RWPE2 (cell line): Measurements from ENCODE around the gene UBE2G2.
A peak's percentile ranks its signal among the peaks of the same experiment; 100 is the strongest.

Experiments used
- ATAC-seq: fragments of 200-7000 bp; cut with Tn5 transposase; 3 replicates; pipeline ENCODE4 v1.9.1; 2021; ENCODE audit warnings: low read depth
- DNase-seq: peaks from one replicate; pipeline ENCODE4 v3.0.0-alpha.2; 2020; ENCODE audit warnings: low spot score
- H3K27ac ChIP-seq: fragments of 450-650 bp; 2 replicates; pipeline ENCODE4 v1.5.1; 2017; ENCODE audit warnings: mild to moderate bottlenecking; ENCODE audit not compliant: poor library complexity, severe bottlenecking
- H3K27me3 ChIP-seq: fragments of 250-450 bp; sonication (Bioruptor Pico); 2 replicates; pipeline ENCODE4 v1.5.1; 2021; ENCODE audit warnings: mild to moderate bottlenecking, moderate library complexity; ENCODE audit not compliant: insufficient read depth, poor library complexity, severe bottlenecking
- H3K36me3 ChIP-seq: fragments of 250-450 bp; sonication (Bioruptor Pico); 2 replicates; pipeline ENCODE4 v1.5.1; 2020; ENCODE audit warnings: low read depth, mild to moderate bottlenecking, moderate library complexity
- H3K4me1 ChIP-seq: fragments of 250-450 bp; sonication (Bioruptor Pico); 2 replicates; pipeline ENCODE4 v1.5.1; 2021; ENCODE audit warnings: mild to moderate bottlenecking, moderate library complexity; ENCODE audit not compliant: insufficient read depth, poor library complexity, severe bottlenecking
- H3K4me3 ChIP-seq: fragments of 250-450 bp; sonication (Bioruptor Pico); 2 replicates; pipeline ENCODE4 v1.5.1; 2021; ENCODE audit warnings: mild to moderate bottlenecking, moderate library complexity; ENCODE audit not compliant: severe bottlenecking
- H3K9me3 ChIP-seq: fragments of 250-450 bp; sonication (Bioruptor Pico); 2 replicates; pipeline ENCODE4 v1.5.1; 2021; ENCODE audit warnings: mild to moderate bottlenecking, moderate library complexity; ENCODE audit not compliant: severe bottlenecking
- TF ChIP-seq, protein P1 (sequence below): fragments of 450-650 bp; IDR thresholded peaks from one replicate; pipeline ENCODE4 v1.5.1; 2017; ENCODE audit warnings: mild to moderate bottlenecking, moderate library complexity; ENCODE audit not compliant: poor library complexity, severe bottlenecking

UBE2G2 gene

DNA sequence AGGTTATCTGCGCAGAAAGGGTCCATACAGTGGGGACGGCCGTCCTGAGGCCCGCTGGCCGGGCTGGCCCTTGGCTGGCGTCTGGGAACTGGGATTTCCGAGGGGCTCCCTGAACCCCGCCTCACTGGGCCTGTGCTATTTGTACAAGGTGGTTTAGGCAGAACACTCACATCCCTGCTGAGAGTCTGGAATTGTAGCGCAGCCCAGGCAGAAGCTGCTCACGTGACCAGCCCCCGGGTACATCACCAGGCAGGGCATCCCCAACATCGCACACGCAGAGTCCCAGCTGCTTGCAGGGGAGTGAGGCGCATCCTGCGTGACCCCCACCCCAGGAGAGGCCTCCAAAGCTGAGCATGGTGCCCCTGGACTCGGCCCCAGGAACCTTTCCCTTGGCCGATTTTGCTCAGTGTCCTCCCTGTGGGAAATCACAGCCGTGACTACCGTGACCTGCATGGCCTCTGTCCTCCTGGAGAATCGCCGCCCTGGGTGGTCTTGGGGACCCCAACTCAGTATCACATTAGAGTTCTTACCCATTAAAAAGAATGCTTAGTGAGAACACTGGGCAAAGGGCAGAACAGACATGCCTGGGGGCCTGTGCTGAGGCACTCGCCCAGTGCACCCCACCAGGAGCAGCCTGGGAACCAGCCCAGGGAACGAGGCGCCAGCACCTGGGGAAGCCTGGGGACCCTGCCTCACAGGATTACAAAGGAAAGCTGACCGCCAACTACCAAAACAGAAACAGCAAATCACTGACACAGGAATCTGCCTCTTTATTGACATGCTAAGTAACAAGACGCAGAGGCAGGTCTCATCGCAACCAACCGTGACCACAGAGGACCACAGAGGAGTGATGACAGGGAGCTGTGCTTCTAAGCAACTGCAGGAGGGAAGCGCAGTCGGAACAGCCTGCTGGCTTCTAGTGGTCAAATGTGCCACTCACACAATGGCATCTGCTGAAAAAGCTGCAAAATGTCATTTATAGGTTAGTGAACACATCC, 33.5 kb downstream of the UBE2G2 start:
- Histone ChIP-seq H3K27me3 (no peaks in the 10 kb centered on the region), H3K9me3 (no peaks in the 10 kb centered on the region), H3K4me1 (peaks cover 13% of the 10 kb centered on the region), H3K27ac (no peak overlapping the region), H3K4me3 (no peak overlapping the region), H3K36me3 (peaks cover 35% of the 10 kb centered on the region)
- TF ChIP-seq, protein P1, sequence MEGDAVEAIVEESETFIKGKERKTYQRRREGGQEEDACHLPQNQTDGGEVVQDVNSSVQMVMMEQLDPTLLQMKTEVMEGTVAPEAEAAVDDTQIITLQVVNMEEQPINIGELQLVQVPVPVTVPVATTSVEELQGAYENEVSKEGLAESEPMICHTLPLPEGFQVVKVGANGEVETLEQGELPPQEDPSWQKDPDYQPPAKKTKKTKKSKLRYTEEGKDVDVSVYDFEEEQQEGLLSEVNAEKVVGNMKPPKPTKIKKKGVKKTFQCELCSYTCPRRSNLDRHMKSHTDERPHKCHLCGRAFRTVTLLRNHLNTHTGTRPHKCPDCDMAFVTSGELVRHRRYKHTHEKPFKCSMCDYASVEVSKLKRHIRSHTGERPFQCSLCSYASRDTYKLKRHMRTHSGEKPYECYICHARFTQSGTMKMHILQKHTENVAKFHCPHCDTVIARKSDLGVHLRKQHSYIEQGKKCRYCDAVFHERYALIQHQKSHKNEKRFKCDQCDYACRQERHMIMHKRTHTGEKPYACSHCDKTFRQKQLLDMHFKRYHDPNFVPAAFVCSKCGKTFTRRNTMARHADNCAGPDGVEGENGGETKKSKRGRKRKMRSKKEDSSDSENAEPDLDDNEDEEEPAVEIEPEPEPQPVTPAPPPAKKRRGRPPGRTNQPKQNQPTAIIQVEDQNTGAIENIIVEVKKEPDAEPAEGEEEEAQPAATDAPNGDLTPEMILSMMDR, result no peak
- DNase-seq (peak; percentile 52), ATAC-seq (no peak)

DNA sequence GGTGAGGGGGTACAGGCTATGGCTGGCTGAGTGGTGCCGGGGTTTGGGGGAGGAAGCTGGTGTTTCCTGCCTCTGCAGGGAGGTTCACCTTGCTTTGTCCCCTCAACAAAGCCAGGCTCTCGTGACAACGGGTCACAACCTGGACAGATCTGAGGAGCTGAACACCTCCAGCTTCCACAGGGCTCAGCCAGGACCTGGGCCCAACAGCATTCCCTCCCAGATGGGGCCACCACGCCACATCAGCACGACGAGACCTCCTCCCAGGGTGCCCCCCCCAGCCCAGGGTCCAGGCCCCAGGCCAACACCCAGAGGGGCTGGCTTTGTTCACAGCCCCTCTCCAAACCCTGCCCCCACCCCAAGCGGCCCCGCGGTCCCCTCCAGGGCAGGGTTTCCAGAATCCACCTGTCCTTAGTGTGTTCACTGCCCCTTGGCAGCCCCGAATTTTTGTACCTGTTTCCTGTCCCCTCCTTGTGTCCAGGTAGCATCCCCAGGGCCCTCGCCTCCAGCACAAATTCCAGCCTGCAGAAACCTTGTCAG, 34.7 kb downstream of the UBE2G2 start:
- Histone ChIP-seq H3K4me3 (no peak overlapping the region), H3K4me1 (peaks cover 13% of the 10 kb centered on the region), H3K36me3 (peaks cover 25% of the 10 kb centered on the region), H3K9me3 (no peaks in the 10 kb centered on the region), H3K27me3 (no peaks in the 10 kb centered on the region), H3K27ac (no peak overlapping the region)
- ATAC-seq (no peak), DNase-seq (peak; percentile 49)
- TF ChIP-seq, protein P1, result no peak

DNA sequence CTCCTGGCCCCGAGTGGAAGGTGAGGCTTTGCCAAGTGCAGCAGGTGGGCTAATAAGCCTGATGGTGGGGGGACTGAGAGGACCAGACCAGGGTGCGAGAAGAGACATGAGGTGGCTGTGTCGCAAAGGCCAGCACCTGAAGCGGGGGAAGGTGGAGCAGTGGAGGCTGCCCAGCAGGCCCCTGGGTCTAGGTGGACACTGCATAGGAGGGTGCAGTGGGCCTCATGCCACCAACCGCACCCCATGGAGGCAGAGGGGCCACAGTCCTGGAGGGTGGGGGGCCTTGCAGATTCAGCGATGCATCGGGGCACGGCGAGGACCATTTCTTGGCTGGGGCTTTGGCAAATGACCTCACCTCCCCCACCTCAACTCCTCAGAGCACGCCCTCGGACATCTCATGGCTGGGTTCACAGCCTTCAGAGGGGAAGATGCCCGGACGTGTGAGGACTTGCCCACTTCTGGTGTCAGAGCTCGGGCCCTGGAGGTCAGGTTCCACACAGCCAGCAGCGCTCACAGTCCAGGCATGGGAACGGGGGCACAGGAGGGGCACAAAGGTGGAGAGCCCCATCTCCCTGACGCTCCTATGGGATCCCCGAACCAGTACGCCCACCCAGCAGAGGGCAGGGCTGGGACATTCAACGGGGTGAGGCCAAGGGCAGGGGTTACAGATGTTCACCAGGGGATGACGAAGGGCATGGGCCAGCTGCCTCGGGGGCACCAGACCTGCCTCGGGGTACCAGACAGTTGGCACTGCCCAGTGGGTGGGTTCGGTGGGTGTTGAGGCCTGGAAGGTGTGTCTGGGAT, 35.4 kb downstream of the UBE2G2 start:
- Histone ChIP-seq H3K9me3 (no peaks in the 10 kb centered on the region), H3K27ac (no peak overlapping the region), H3K36me3 (peaks cover 18% of the 10 kb centered on the region), H3K27me3 (no peaks in the 10 kb centered on the region), H3K4me1 (peaks cover 13% of the 10 kb centered on the region), H3K4me3 (no peak overlapping the region)
- peak; percentile 35; the same call in 2 of the 3 replicates for ATAC-seq
- TF ChIP-seq, protein P1, result no peak
- DNase-seq, result peak; percentile 55

DNA sequence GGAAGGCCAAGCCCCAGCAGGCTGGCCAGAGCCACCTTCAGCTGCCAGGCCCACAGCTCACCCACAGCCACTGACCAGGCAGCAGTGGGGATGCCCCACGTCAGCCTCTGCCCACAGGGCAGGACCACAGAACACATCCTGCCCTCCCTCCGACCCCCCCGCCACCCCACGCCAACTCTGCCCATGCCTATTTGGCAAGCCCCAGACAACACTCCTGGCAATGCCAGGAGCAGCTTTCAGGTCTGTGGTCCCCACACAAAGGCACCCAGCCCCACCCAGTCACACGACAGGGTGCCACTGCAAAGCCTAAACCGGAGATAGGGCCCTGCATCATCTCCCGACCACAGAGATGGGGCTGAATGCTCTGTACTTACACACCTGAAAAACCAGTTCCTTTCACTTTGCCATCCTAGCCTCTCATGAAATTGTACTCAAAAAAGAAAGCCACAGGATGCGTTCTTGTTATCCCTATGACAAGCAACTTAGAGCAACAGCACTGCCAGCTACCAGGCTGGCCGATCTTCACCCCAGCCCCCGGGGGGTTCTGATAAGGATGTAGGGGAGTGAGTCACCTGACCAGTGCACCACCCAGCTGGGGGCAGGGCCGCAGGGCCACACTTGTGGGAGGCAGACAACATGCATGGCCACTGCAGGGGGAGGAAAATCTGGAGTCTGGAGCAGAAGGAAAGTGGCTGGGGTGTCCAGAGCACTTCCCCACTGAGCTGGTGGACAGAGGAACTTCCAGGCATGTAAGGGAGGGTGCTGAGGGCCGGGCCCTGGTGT, 36.2 kb downstream of the UBE2G2 start:
- Histone ChIP-seq H3K36me3 (peaks cover 10% of the 10 kb centered on the region), H3K4me3 (no peak overlapping the region), H3K27ac (no peak overlapping the region), H3K4me1 (peaks cover 13% of the 10 kb centered on the region), H3K9me3 (no peaks in the 10 kb centered on the region), H3K27me3 (no peaks in the 10 kb centered on the region)
- TF ChIP-seq, protein P1, result no peak
- DNase-seq (peak; percentile 54), ATAC-seq (peak; percentile 35)
